B cell (primary cell): ENCODE data around the gene WFDC5.

ENCODE experiments used
- CTCF ChIP-seq: fragments of 200-600 bp; IDR thresholded peaks from one replicate; pipeline ENCODE4 v1.8.0; 2022; ENCODE audit warnings: antibody characterized with exemption, mild to moderate bottlenecking
- EZH2 ChIP-seq: IDR thresholded peaks from 2 replicates; pipeline ENCODE4 v1.6.1; 2012; ENCODE audit warnings: borderline replicate concordance, low read depth, mild to moderate bottlenecking, moderate library complexity, low read length; ENCODE audit not compliant: insufficient read depth, poor library complexity, severe bottlenecking

DNA sequence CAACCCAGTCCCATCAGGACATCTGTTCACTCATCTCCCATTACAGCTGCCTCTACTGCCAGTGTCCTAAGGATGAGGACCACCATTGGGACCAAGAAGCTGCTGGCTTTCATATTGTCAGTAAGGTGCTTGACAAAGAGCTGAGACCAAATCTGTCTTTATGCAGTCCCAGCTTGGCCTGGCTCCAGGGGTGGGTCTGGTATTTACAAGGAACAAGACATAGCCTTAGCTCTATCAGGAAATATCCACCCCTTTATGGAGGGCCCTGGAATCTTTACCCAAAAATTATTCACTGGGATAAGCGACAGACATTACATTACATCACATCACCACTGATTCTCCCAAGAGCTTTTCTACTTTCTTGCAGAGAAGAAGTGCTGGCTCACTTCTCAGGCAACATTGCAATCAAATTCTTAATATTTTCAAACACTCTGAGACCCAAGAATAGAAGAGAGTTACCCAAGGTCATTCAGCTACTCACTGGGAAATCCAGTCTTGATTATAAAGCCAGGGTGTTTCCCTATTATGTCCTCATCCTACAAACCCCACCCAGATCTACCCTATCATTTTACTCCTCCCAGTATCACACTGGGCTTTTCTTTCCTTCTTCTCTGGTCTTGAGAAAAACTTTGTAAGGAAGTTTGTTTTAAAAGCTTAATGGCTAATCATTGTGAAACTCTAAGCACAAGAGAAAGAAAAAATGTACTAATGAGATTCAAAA lies 48.3 kb upstream of the WFDC5 start:
- TF ChIP-seq CTCF (no peak), EZH2 (no peak)
